GM18868 (cell line): Measurements from ENCODE around the gene GSE1.

Experiments used
- ATAC-seq: cut with Tn5 transposase; IDR thresholded peaks from one replicate; pipeline ENCODE4 v1.9.1; 2021; ENCODE audit warnings: mild to moderate bottlenecking, moderate library complexity; ENCODE audit not compliant: unreplicated experiment

The GSE1 gene

DNA sequence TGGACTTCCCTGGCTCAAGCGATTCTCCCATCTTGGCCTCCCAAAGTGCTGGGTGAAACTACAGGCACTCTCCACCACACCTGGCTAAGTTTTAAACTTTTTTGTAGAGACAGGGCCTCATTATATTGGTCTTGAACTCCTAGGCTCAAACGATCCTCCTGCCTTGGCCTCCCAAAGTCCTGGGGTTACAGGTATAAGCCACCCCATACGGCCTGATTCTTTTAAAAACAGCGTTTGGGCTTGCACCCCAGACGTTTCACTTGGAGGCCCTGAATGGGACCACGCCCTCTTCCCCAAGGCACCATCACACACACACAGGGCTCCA is 105.0 kb downstream of the GSE1 start:
- ATAC-seq: no peak

DNA sequence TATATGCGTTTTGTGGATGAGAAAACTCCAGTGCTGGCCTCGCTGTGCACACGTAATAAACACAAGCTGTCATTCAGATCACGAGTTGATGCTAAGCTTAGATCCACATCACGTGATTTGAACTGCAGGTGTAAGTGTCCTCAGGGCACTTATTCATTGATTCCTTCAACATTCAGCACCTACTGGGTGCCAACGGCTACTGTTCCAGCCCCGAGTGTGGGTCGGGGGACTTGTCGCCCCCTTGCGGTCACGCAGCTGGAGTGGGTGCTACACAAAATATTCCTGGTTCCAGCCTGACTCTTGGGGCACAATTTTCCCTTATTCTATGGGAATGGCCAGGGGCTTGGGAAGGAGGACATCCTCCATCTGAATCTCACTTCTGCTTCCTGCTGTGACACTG is 105.6 kb downstream of the GSE1 start:
- ATAC-seq: no peak

DNA sequence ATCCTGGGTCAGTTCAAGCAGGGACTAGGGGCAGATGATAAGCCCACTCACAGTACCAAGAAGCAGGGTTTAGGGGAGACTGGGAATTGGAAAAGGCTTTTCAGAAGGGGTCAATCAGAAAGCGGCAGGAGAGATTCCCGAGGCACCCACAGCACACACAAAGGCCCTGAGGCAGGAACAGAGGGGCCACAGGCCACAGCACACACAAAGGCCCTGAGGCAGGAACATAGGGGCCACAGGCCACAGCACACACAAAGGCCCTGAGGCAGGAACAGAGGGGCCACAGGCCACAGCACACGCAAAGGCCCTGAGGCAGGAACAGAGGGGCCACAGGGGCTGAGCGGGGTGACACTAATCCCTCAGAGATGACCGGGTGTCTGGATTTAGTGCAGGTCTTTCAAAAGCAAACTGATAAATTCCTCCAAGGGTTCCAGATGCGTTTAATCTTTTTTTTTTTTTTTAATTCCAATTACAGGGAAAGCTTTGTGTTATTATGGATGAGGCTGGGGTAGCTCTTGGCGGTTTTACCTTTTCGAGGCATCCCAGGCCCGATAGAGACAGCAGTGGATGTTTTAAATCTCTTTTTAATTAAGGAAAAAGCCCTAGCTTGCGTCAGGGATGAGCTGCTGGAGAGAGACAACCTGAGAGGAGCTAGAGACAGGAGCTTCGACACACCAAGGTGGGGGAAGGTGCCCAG is 106.6 kb downstream of the GSE1 start:
- no peak for ATAC-seq

DNA sequence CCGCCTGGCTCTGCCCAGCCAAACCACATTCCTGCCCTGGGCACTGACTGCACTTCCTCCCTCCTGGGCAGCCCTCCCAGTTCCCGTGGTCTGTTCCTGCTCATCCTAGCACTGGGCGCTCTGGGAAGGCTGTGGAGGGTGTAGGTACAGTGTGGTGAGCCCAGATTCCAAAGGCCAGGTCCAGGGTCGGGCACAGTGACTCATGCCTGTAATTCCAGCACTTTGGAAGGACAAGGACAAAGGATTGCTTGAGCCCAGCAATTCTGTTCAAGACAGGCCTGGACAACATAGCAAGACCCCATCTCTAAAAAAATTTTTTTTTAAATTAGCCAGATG is 107.1 kb downstream of the GSE1 start:
- no peak for ATAC-seq

DNA sequence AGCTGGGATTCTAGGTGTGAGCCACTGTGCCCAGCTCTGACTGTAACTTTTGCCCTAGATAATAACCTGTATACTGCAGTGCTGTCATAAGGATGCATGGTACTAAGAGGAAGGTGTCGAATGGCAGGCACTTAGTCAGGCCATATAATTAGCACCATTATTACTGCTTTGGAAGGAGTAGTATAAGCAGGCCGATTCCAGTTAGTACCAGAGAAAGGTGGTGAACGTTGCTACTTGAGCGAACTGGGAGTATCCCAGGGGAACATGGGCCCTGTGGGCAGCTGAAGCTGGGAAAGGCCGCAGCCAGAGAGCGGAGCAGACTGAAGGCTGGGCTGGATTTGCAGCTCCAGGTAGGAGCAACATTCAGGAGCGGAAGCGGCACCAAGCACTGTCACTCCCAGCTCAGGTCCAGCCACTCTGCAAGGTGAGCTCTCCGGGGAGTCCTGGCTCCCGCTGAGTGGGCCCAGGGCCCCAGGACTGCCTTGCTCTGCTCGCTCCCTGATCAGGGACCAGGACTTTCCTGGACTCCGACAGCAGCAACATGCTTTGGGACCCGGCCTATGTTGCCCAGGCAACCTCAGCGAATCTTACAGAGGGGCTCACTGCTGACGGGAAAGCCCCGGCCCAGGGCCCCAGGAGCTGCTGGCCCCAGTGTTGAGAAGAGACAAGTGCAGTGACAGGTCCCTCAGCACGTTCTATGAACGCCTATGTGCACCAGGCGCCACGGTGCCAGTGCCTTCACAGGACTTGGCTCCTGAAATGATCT is 109.2 kb downstream of the GSE1 start:
- no peak for ATAC-seq

DNA sequence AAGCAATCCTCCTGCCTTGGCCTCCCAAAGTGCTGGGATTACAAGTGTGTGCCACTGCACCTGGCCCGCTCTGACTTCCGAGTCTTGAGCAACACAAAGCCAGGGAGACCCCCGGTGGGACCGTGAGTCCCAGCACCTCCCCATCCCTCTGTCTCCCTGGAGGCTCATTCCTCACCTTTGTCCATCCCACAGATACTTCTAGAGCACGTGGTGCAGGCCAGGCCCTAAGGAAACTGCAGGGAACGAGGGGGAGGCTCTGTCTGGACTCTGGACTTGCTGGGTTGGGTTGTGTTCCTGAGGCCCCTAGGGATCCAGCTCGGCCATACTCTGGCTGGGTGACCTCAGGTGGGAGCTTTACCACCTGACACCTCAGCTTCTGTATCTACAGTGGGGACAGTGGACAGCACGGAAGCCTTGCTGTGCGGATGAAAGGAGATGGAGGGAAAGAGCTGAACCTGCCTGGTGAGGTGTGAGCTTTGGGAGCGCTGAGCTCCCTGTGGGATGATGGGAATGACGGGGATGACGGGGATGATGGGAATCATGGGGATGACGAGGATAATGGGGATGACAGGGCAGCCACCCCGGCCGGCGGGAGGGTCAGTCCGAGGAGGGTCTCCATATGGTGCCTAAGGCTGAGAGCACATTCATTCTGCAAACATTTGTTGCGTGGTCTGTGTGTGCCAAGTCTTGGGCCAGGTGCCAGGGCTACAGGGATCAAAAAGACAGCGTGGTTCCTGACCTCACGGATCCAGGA is 111.2 kb downstream of the GSE1 start:
- ATAC-seq: no peak

DNA sequence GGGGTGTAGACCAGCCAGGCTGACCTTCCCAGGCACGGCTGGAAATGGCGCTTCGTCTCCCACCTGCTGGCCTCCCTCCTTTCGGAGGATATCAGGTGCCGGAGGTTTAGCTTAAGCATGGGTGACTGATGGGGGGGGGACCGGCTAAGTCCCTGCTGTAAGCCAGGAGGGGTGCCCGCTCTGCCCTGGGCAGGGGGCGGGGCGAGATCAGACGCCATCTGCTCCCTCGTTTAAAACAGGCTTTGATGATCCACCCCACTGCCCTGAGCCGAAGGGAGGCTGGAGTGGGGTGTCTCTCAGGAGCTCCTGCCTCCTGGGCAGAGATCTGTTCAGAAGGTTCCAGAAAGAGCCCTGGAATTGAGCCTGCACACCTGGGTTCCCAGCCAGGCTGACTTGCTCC is 111.8 kb downstream of the GSE1 start:
- ATAC-seq: no peak
